Mesendoderm (in vitro differentiated cells): ENCODE data around the gene ITIH5.
A peak's percentile ranks its signal among the peaks of the same experiment; 100 is the strongest.

Experiments
- DNase-seq: peaks from one replicate; pipeline ENCODE4 v3.0.0; 2013
- H2AK5ac ChIP-seq: 2 replicates; pipeline ENCODE4 v1.6.1; 2013; ENCODE audit warnings: low read length, inconsistent platforms
- H2BK120ac ChIP-seq: 2 replicates; pipeline ENCODE4 v1.6.1; 2013; ENCODE audit warnings: low read depth, mild to moderate bottlenecking, low read length, moderate library complexity, mixed read lengths
- H2BK15ac ChIP-seq: replicated peaks from 2 replicates; pipeline ENCODE4 v1.6.1; 2013; ENCODE audit warnings: low read depth, mild to moderate bottlenecking, moderate library complexity
- H2BK5ac ChIP-seq: 2 replicates; pipeline ENCODE4 v1.6.1; 2013; ENCODE audit warnings: low read length, inconsistent platforms
- H3K18ac ChIP-seq: 2 replicates; pipeline ENCODE4 v1.6.1; 2013; ENCODE audit warnings: mild to moderate bottlenecking, low read length, mixed read lengths
- H3K23ac ChIP-seq: one replicate; pipeline ENCODE4 v1.6.1; 2013; ENCODE audit warnings: low read length
- H3K27ac ChIP-seq: 2 replicates; pipeline ENCODE4 v1.5.1; 2013; ENCODE audit warnings: low read depth, mild to moderate bottlenecking, inconsistent platforms, low read length, moderate library complexity
- H3K27me3 ChIP-seq: 2 replicates; pipeline ENCODE4 v1.6.1; 2013; ENCODE audit warnings: low read length, control low read depth, mild to moderate bottlenecking, inconsistent platforms; ENCODE audit not compliant: insufficient read depth, poor library complexity
- H3K36me3 ChIP-seq: 2 replicates; pipeline ENCODE4 v1.6.1; 2013; ENCODE audit warnings: low read length, inconsistent platforms; ENCODE audit not compliant: control insufficient read depth, insufficient read depth
- H3K4ac ChIP-seq: one replicate; pipeline ENCODE4 v1.6.1; 2013; ENCODE audit warnings: low read depth, mild to moderate bottlenecking, low read length, moderate library complexity
- H3K4me1 ChIP-seq: 2 replicates; pipeline ENCODE4 v1.6.1; 2013; ENCODE audit warnings: low read depth, low read length, inconsistent platforms; ENCODE audit not compliant: control insufficient read depth
- H3K4me2 ChIP-seq: 2 replicates; pipeline ENCODE4 v1.6.1; 2013; ENCODE audit warnings: low read length
- H3K4me3 ChIP-seq: 2 replicates; pipeline ENCODE4 v1.5.1; 2013; ENCODE audit warnings: mild to moderate bottlenecking, low read length
- H3K56ac ChIP-seq: one replicate; pipeline ENCODE4 v1.6.1; 2013; ENCODE audit warnings: low read length
- H3K79me1 ChIP-seq: 2 replicates; pipeline ENCODE4 v1.6.1; 2013; ENCODE audit warnings: low read length, inconsistent platforms
- H3K79me2 ChIP-seq: 2 replicates; pipeline ENCODE4 v1.6.1; 2013; ENCODE audit warnings: mild to moderate bottlenecking, low read length; ENCODE audit not compliant: control insufficient read depth, insufficient read depth
- H3K9ac ChIP-seq: 2 replicates; pipeline ENCODE4 v1.6.1; 2013; ENCODE audit warnings: low read length, inconsistent platforms
- H4K5ac ChIP-seq: one replicate; pipeline ENCODE4 v1.6.1; 2013; ENCODE audit warnings: low read length
- H4K8ac ChIP-seq: one replicate; pipeline ENCODE4 v1.6.1; 2013; ENCODE audit warnings: low read depth, mild to moderate bottlenecking, control low read depth, low read length, moderate library complexity
- WGBS: extraction: QIAGEN DNeasy Blood & Tissue Kit; methylation state at CpG from one replicate; pipeline ENCODE4 v1.1.7; 2013; ENCODE audit warnings: low lambda C conversion rate, missing lambda C conversion rate; ENCODE audit not compliant: insufficient coverage; ENCODE audit errors: extremely low coverage; 5-methylcytosine and 5-hydroxymethylcytosine counted together

The ITIH5 gene

GRCh38 chr10:7560519-7560918, 106.2 kb downstream of the ITIH5 start:
- Histone ChIP-seq H3K23ac (no peak overlapping the region), H2AK5ac (no peak overlapping the region), H3K27ac (no peak overlapping the region), H3K36me3 (no peaks in the 10 kb centered on the region), H3K79me1 (no peaks in the 10 kb centered on the region), H4K8ac (no peak overlapping the region), H2BK15ac (no peak overlapping the region), H3K27me3 (no peaks in the 10 kb centered on the region), H3K4ac (no peak overlapping the region), H3K18ac (no peak overlapping the region), H3K56ac (no peak overlapping the region), H3K4me2 (no peak overlapping the region), H3K9ac (no peak overlapping the region), H3K79me2 (no peaks in the 10 kb centered on the region), H4K5ac (no peak overlapping the region), H3K4me3 (no peak overlapping the region), H2BK120ac (no peak overlapping the region), H3K4me1 (no peaks in the 10 kb centered on the region), H2BK5ac (no peak overlapping the region)
- no CpG with 5 or more reads among the region's 4 CpGs for WGBS
- DNase-seq = no peak

- no peaks in the 10 kb centered on the region for H3K79me2 ChIP-seq
- H3K4me2 ChIP-seq = no peak overlapping the region
- no peaks in the 10 kb centered on the region for H3K79me1 ChIP-seq
- no peak overlapping the region for H3K4me3 ChIP-seq
- no peak overlapping the region for H2BK120ac ChIP-seq
- H2AK5ac ChIP-seq = no peak overlapping the region
- no peaks in the 10 kb centered on the region for H3K36me3 ChIP-seq
- no peak overlapping the region for H3K27ac ChIP-seq
- no peak overlapping the region for H3K4ac ChIP-seq
- H2BK5ac ChIP-seq = no peak overlapping the region
- H3K23ac ChIP-seq = no peak overlapping the region
- H3K56ac ChIP-seq = no peak overlapping the region
- H2BK15ac ChIP-seq = no peak overlapping the region
- H3K9ac ChIP-seq = no peak overlapping the region
- no peak overlapping the region for H3K18ac ChIP-seq
- no peaks in the 10 kb centered on the region for H3K4me1 ChIP-seq
- no peaks in the 10 kb centered on the region for H3K27me3 ChIP-seq
- H4K8ac ChIP-seq = no peak overlapping the region
- WGBS = 100% methylated on average over 1 of the region's 3 CpGs
- DNase-seq = no peak
- H4K5ac ChIP-seq = no peak overlapping the region
These were observed 107.4 kb downstream of the ITIH5 start for GRCh38 chr10:7559386-7559785.

DNA sequence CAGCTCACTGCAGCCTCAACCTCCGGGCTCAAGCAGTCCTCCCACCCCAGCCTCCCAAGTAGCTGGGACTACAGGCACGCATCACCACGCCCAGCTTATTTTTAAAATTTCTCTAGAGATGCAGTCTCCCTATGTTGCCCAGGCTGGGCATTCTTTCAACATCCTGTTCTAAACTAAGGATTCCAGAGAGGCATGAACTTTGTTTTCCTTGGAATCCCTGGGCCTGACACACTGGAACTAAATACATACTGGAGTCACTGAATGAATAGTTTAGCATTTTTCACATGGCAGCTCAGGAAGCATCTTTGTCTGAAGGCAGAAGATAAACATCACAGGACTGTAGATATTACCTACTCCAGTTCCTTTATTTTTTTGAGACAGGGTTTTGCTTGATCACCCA, 108.7 kb downstream of the ITIH5 start:
- Histone ChIP-seq H2BK15ac (no peak overlapping the region), H3K36me3 (no peaks in the 10 kb centered on the region), H3K9ac (no peak overlapping the region), H3K56ac (no peak overlapping the region), H3K79me2 (no peaks in the 10 kb centered on the region), H2AK5ac (no peak overlapping the region), H4K8ac (no peak overlapping the region), H3K4me1 (no peaks in the 10 kb centered on the region), H2BK120ac (no peak overlapping the region), H3K27me3 (no peaks in the 10 kb centered on the region), H3K4me3 (no peak overlapping the region), H4K5ac (no peak overlapping the region), H3K27ac (no peak overlapping the region), H3K4ac (no peak overlapping the region), H2BK5ac (no peak overlapping the region), H3K4me2 (no peak overlapping the region), H3K18ac (no peak overlapping the region), H3K23ac (no peak overlapping the region), H3K79me1 (no peaks in the 10 kb centered on the region)
- no CpG with 5 or more reads among the region's 3 CpGs for WGBS
- no peak for DNase-seq

- Histone ChIP-seq H4K8ac (no peak overlapping the region), H3K79me2 (no peaks in the 10 kb centered on the region), H2BK15ac (no peak overlapping the region), H2AK5ac (no peak overlapping the region), H3K4me2 (no peak overlapping the region), H3K18ac (no peak overlapping the region), H2BK5ac (no peak overlapping the region), H3K27me3 (no peaks in the 10 kb centered on the region), H3K27ac (no peak overlapping the region), H3K4me1 (peaks cover 3% of the 10 kb centered on the region), H3K4ac (no peak overlapping the region), H3K23ac (no peak overlapping the region), H3K56ac (no peak overlapping the region), H3K36me3 (no peaks in the 10 kb centered on the region), H2BK120ac (no peak overlapping the region), H3K9ac (no peak overlapping the region), H3K79me1 (no peaks in the 10 kb centered on the region), H4K5ac (no peak overlapping the region), H3K4me3 (no peak overlapping the region)
- no peak for DNase-seq
- WGBS = no CpG with 5 or more reads among the region's 10 CpGs
These were observed 113.2 kb downstream of the ITIH5 start for GRCh38 chr10:7553531-7553930.

- H3K79me1 ChIP-seq = no peaks in the 10 kb centered on the region
- H3K36me3 ChIP-seq = no peaks in the 10 kb centered on the region
- H3K23ac ChIP-seq = peak overlapping the region; percentile 1
- H3K18ac ChIP-seq = no peak overlapping the region
- H3K79me2 ChIP-seq = no peaks in the 10 kb centered on the region
- no peaks in the 10 kb centered on the region for H3K27me3 ChIP-seq
- H3K4me2 ChIP-seq = no peak overlapping the region
- no peak overlapping the region for H4K8ac ChIP-seq
- H3K9ac ChIP-seq = peak overlapping the region; percentile 21
- H3K56ac ChIP-seq = peak overlapping the region; percentile 56
- peaks cover 3% of the 10 kb centered on the region for H3K4me1 ChIP-seq
- H3K4ac ChIP-seq = peak overlapping the region; percentile 64
- peak; percentile 94 for DNase-seq
- H3K4me3 ChIP-seq = no peak overlapping the region
- H2BK15ac ChIP-seq = no peak overlapping the region
- no CpG with 5 or more reads among the region's 18 CpGs for WGBS
- peak overlapping the region; percentile 85 for H3K27ac ChIP-seq
- H2AK5ac ChIP-seq = no peak overlapping the region
- H4K5ac ChIP-seq = no peak overlapping the region
- peak overlapping the region; percentile 4 for H2BK5ac ChIP-seq
- H2BK120ac ChIP-seq = no peak overlapping the region
These were observed 114.6 kb downstream of the ITIH5 start for GRCh38 chr10:7551950-7552716.

- H2BK5ac ChIP-seq = peak overlapping the region; percentile 14
- no CpG with 5 or more reads among the region's 6 CpGs for WGBS
- peaks cover 3% of the 10 kb centered on the region for H3K4me1 ChIP-seq
These were observed 115.5 kb downstream of the ITIH5 start for GRCh38 chr10:7551289-7551688.

More at GRCh38 chr10:7551289-7551688, 115.5 kb downstream of the ITIH5 start:
- no peaks in the 10 kb centered on the region for H3K79me2 ChIP-seq
- H3K18ac ChIP-seq = no peak overlapping the region
- no peak overlapping the region for H3K4me2 ChIP-seq
- H3K23ac ChIP-seq = no peak overlapping the region
- no peak overlapping the region for H2BK120ac ChIP-seq
- H3K27me3 ChIP-seq = no peaks in the 10 kb centered on the region
- no peak overlapping the region for H3K4ac ChIP-seq
- H3K56ac ChIP-seq = peak overlapping the region; percentile 9
- no peak overlapping the region for H3K9ac ChIP-seq
- no peaks in the 10 kb centered on the region for H3K79me1 ChIP-seq
- no peak overlapping the region for H4K5ac ChIP-seq
- no peaks in the 10 kb centered on the region for H3K36me3 ChIP-seq
- H2BK15ac ChIP-seq = no peak overlapping the region
- no peak overlapping the region for H3K4me3 ChIP-seq
- no peak overlapping the region for H2AK5ac ChIP-seq
- no peak overlapping the region for H4K8ac ChIP-seq
- no peak for DNase-seq
- no peak overlapping the region for H3K27ac ChIP-seq
